Stimulated activated CD4-positive, alpha-beta T cell treated with anti-CD3 and anti-CD28 coated beads, TNF-alpha, amount 100 ng/mL, for 48 hours (primary cell): ENCODE data around the gene NAA35.
"Not testable (repeated sequence)": the region's sequence is repeated elsewhere in the genome, so short reads cannot be mapped to it uniquely, and the experiment has no call there.

ENCODE experiments used
- DNase-seq, 3 donors: peaks; one replicate each; pipeline ENCODE4 v3.0.0-alpha.2; 2020; ENCODE audit warnings: low read depth in 3 of 3

Gene NAA35

DNA sequence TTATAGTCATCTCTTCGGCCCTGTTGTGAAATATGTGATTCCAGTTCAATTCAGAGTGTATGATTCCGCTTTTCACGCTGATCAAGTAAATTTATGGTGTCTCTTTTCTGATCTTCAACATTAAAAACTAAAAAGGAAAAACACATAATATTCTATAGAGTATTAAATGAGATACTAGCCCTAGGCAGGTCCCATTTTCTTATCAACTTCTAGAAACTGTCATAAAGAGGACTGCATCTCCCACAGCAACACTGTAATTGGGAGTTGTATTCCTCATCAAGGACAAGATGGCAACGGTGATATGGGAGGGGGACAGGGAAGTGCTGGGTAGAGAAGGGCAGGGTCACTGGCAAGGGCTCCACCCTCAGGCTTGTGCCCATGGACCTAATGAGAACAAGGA lies 86.8 kb downstream of the NAA35 start:
- DNase-seq = no peak

DNA sequence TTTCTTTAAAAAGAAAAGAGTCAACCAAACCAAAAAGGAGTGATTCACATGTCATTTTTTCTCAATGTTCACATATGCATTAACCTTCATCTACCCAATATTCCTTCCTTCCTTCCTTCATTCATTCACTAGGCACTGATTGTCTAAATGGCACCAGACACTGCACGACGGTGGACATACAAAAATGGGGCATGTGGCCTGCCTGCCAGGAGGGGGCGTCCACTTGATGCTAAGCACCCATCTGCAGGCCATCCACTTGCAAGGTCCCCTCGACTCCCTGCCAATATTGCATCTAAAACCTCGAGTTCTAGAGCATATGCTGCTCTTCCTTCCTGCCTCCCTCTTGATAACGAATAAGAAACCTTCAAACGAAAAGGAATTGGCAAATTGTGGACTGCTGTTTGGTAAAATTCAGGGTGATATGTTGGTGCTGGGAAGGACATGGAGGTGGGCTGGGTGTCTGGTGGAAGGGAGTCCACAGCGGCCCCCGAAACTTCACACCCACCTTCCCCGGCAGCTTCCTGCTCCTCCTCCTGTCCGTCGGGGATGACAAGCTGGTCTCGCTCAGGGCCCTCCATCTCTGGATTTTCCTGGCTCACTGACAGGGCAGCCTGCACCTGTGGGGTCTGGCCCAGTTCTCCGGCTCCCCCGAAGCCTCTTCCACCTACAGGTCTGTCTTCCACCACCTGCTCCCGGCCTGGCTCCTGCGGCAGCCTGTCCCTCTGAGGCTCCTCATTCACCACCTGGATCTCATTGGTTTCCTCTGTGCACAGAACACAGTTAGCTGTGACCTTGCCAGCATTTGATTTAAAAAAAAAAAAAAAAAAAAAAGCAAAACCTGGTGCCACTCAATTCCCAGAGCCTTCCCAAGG lies 94.2 kb downstream of the NAA35 start:
- DNase-seq = no peak

DNA sequence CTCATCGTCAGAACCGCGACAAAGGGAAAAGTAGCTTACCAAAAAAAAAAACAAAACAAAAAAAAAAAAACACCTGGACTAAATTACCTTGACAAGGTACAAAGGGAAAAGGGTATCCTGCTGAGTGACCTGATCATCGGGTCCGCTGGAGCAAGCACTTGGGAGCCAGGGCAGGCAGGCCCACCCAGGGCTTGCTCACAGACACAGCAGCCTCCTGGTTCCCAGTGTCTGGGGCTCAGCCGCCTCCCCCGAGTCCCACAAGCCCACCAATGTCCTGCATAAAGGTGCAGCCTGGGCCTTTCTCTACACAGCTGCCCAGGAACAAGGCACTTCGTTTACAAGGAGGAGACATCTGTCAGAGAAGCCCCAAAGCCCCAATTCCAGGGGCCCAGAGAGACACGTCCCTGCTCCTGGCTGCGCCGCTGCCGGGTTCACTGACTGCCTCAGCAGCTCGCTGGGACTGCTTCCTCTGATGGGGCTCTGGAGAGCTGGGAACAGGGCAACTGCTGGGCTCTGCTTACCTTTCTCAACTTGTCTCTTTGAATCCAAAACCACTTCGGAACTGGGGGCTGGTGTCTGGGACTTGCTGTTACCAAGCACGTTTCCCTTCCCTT lies 95.0 kb downstream of the NAA35 start:
- no peak for DNase-seq

DNA sequence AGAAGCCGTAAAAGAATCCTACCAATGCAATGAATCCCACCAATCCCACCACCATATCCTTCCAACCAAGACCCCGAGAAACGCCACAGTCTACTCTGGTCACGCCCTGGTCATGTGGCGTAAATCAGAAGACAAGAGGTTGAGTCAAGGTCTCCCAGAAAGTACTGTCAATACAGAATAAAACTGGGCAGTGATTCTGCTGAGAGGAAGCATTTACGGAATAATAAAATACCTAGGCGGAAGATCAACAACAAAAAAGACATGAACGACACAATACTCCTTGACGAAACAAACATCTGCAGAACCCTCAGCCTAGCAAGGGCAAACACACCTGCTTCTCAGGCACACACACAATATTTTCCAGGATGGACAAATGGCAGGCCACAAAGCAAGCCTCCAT lies 95.6 kb downstream of the NAA35 start:
- no peak for DNase-seq

DNA sequence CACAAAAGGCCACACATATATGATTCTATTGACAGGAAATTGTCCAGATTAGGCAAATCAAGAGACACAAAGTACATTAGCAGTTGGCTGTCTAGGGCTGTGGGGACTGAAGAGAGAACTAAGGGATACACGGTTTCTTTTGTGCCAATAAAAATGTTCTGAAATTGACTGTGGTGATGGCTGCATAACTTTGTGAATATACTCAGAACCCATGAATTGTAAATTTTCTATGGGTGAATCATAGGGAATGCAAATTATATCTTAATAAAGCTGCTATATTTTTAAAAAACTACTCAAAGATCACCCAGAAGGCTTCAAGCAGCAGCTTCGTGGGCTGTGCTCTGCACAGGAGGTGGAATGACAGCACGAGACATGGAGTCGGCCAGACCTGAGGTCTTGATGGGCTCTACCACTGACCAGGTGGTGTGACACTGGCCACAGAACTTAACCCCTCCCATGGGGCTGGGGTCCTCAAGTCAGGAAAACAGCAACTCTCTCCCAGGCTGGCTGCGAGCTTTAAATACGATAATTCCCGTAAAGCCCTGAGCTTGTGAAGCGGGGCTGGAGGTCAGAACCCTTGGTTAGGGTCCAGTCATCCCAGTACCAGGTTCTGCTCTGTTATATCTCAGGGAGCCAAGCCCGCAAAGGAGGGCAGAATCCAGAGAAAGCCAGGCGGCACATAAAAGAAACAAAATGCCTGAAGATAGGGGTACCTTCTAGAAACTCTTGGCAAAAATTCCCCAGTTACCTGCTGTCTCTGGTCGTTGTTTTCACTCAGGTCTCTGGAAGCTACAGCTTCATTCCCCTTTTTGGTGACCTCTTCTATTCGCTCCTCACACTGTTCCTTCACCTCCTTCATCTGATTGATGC lies 99.3 kb downstream of the NAA35 start:
- DNase-seq = no peak

DNA sequence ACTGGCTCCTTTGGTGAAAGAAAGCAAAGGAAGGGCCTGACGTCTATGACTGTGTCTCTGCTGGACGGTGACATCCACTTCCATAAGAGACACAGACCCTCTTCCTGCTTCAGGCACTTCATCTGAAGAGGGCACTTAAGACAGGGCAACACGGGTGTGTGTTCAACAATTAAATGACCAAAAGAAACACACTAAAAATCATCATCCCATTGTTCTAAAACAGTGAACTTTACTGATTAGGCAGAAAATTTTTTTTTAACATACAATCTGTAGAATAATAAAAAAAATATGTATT lies 99.9 kb downstream of the NAA35 start:
- DNase-seq = no peak

DNA sequence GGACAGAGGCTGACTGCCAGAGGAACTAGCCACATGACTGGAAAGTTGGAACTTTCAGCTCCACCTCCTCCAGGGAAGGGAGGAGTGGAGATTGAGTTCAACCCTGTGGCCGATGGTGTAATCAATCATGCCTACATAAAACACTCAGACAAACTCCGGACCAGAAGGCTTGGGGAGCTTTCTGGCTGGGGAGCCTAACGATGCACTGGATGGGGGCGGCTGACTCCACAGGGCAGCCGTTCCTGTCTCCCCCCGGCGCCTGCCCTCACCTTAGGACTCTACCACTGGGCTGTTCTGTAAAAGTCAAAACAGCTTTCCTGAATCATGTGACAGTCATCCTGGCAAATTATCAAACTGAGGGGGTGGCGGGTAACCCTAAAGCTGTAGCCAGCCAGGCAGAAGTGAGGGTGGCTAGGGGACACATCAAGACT lies 100.4 kb downstream of the NAA35 start:
- no peak for DNase-seq

DNA sequence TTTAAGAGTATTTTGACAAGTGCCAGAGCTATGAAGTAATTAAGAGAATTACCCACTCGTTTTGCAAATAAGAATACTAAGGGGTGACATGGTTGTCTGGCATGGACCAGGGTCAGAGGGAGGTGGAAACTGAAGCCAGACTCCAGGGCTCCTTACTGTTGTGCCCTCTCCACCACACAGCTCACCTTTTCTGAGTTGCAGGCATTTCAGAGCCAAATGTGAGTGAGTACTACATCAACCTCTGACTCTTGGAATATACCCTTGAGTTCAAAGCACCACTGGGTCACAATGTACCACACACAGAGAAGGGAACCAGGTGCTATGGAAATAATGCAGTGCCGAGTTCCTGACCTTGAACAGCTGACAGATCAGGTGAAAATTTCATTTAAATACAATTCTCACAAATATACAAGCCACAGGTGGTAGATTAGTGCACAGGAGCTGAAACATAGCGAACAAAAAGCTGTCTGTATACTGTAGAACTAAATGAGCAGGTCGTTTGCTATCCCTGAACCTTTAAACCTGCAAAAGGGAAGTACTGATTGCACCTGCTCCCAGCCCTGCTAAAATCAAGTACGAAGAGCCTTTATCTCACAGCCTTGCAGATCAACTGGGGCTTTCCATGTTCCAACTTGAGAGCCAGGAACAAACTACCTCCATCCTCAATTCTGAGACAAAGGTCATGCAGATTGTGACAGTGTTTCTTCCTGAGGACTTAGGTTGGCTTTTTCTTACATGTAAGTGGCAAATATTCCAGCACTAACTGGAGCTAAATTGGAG lies 101.4 kb downstream of the NAA35 start:
- no peak for DNase-seq

DNA sequence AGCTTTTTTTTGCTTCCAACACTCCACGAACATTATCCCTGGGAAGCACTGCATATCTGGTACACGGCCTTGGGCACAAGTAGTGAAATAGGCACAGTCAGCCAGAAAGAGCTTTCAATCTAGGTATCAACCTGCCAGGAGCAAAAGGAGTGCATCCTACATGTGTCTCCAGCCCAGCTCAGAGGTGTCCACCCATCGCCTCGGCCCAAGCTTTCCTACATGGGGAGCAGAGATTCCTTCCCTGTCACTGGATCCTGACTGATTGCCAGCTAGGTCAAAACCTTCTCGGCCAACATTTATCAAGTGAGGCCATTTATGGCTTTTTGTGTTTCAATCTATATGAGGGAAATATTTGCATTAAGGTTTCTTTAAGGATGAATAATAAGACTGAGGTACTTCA lies 102.6 kb downstream of the NAA35 start:
- DNase-seq = no peak

DNA sequence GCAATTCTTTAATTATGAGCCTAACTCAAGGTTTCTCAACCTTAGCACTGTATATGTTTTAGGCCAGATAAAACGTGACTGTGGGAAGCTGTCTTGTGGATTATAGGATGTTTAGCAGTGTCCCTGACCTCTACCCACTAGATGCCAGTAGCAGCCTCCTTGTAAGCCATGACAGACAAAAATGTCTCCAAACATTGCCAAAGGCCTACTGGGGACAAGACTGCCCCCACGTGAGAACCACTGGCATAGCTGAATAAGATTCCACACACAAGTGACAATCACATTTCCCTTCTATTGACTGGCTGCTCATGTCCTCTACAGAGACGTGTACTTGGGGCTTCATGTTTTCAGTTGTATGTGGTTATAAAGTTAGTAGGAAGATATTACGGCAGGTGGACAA lies 103.1 kb downstream of the NAA35 start:
- DNase-seq = no peak

DNA sequence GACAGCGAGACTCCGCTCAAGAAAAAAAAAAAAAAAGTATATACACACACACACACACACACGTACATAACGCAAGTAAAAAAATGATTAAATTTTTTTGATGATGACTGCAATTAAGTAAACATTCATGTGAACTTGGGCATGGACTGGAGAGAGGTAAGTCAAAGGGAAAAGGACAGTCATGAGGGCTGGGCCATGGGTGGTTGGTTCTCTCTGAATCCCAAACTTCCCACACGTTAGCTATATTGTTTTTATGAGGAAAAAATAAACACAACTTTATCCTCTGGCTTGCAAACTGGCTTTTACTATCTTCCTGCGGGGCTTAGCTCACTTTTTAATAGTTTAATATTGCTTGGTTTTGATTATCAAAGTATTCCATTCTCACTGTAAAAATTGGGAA lies 104.7 kb downstream of the NAA35 start:
- DNase-seq = no peak

DNA sequence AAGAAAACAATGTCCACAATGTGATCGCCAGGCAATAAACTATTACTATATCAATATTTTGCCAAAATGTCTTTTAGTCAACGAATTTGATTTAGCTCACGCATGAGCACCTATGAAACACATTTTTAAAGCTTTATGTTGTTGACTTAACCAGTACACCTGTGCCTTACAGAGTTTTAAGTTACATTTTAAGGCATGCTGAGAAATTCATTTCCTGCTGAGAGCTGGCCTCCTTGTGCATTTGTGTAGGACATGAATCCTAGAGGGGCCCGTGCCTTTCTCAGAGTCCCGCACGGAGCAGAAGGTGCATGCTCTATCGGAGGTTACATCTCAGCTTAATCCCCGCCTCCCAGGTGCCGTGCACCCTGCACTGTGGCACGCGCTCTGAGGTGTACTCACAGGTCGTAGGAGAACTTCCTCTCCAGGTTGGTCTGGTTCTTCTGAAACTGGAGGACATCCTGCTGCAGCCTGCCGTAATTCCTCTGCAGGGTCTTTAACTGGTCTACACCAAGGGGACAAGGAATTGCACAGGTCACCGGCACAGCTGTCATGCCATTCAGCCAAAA lies 105.2 kb downstream of the NAA35 start:
- no peak for DNase-seq

DNA sequence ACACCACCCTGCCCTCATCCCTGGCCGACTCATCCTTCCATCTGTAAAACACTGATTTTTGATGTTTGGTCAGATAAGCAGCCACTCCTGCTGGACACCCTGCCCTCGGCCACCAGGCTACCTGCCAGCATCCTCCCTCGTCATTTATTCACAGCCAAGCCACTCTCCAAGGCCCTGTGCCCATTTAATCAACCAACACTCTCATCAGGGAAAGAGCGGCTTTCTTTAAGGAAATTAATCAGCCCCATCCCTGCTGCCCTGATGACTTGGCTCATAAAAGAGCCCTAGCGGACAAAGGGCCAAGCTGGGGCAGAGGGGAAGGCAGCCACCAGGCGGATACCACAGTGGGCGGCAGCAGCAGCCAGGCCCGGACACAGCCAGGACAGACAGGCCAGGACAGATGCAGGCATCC lies 106.0 kb downstream of the NAA35 start:
- no peak for DNase-seq

DNA sequence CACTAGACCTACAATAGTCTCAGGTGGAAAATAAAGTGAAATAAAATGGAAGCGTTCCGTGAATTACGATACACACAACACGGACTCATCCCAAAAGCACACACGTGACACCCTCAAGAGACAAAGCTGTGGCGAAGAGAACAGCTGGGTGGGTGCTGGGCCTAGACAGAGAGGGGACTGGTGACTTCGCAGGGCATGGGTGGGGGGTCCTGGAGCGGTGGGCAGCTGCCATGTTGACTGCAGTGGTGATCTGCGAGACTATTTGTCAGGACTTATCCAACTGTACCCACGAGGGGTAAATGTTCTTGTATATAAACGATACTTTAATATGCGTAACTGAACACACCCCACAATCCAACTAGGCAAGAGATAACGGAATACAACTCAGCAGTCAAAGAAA lies 106.4 kb downstream of the NAA35 start:
- no peak for DNase-seq

DNA sequence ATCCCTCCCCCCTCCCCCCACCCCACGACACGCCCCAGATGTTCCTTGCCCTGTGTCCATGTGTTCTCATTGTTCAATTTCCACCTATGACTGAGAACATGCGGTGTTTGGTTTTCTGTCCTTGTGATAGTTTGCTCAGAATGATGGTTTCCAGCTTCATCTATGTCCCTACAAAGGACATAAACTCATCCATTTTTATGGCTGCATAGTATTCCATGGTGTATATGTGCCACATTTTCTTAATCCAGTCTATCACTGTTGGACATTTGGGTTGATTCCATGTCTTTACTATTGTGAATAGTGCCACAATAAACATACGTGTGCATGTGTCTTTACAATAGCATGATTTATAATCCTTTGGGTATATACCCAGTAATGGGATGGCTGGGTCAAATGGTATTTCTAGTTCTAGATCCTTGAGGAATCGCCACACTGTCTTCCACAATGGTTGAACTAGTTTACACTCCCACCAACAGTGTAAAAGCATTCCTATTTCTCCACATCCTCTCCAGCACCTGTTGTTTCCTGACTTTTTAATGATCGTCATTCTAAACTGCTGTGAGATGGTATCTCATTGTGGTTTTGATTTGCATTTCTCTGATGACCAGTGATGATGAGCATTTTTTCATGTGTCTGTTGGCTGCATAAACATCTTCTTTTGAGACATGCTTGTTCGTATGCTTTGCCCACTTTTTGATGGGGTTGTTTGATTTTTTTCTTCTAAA lies 107.2 kb downstream of the NAA35 start:
- not testable (repeated sequence) for DNase-seq

DNA sequence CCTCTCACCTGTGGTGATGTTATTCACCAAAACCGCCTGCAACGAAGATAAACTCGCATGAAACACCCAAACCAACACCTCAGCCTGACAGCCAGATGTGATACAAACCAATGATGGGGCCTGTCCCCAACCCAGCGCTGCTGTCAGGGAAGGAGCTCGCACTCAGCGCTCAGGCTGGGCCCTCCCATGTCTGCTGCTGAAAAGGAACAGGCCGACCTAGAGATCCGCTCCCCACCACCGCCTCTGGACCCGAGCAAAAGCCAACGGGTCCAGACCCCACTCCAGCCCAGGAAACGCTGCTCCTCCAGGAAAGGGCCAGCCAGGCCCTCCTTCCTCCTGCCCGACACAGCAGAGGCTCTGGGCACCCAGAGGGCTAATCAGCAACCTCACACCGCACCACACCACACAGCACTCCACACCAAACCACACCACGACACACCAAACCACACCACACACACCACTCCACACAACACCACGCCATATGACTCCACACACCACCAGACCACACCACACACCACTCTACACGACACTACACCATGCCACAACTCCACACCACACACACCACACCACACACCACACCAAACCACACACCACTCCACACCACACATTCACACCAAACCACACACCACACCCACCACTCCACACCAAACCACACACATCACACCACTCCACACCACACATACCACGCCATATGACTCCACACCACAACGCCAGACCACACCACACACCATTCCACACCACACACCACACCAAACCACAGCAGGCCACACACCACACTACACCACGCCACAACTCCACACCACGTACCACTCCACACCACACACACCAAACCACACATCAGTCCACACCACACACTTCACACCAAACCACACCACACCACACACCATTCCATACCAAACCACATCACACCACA lies 111.9 kb downstream of the NAA35 start:
- no peak for DNase-seq

DNA sequence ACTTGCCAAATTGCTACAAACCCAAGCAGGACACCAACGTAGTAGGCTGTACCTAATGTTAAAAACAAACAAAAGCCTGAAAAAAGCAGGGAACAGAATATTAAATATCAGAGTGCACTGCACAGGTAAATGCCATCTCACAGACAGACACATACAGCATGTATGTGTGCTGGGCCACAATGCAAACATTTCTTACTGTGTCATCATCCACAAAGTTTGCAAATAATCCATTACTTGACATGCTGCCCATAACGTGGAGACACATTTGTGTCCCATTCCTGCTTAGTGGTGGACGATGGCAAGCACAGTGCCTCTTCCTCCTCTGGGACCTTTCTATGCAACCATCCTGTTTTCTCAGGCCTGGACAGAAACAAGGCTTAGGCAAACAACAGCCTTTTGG lies 113.7 kb downstream of the NAA35 start:
- DNase-seq = no peak

DNA sequence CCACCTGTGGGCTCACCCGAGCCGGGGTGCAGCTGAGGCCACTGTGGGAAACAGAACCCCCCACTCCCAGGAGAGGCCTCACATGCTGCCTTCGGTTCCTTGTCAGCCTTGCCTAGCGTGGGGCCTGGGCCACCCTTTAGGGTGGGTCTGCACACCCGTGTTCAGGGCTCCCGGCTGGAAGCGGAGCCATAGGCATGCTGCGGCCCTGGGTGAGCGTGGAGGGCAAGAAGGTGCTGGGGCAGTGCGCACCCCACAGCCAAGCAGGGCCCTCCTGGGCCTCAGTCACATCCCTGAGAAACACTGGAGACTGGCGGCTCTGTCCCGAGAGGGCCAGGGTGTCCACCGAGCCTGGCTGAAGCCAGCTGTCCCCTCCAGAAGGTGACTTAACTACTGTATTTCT lies 116.5 kb downstream of the NAA35 start:
- no peak for DNase-seq

DNA sequence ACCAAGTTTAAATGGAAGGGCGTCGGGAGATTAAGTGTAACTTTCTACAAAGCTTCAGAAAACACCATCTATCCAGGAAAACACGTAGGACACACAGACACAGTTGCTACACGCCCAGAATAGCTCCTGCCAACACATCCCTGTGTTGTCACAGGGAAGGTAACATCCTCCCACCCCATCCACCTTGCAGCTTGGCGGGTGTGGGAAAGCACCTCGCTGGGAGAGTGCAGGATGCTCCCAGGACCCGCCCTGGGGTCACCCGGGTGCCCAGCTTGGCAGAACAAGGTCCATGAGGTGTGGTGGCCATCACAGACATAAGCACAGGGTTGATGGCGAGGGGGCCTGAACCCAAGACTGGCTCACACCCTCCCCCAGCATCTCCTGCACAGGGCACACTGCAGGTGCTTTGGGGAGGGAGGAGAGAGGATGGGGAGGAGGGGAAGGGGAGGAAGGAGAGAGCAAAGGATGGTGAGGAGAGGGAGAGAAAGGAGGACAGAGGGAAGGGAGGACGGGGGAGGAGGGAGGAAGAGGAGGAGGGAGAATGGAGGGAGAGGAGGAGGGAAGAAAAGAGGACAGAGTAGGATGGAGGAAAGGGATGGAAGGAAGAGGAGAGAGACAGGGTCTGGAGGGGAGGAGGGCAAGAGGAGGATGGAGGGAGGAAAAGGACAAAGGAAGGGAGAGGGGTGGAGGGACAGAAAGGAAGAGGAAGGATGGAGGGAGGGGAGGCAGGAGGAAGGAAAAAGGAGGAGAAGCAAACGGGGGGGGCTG lies 121.2 kb downstream of the NAA35 start:
- no peak for DNase-seq
